Endothelial cell of umbilical vein (primary cell): Measurements from ENCODE around the gene NHS. TPM values are rescaled to one million over a fixed set of nuclear protein-coding genes. Genes with fewer than 3 reads are reported as not detected.

Experiments used
- BruUV-seq: library from RNA; stranded (reverse); fragments of 400-500 nt; replicated peaks from 2 replicates; lab custom pipeline; 2021; lab: Mats Ljungman, UMichigan
- CTCF ChIA-PET: fragments of 300-600, 350-600 bp; sonication (Branson Sonifier 250); formaldehyde crosslinking; loops from one replicate; lab custom pipeline; 2021; ENCODE audit warnings: antibody characterized with exemption, inconsistent platforms; lab: Charles Lee
- POLR2A ChIA-PET: fragments of 300-600, 350-600 bp; sonication (Branson Sonifier 250); formaldehyde crosslinking; loops from one replicate; lab custom pipeline; 2021; ENCODE audit warnings: antibody characterized with exemption, inconsistent platforms; lab: Charles Lee
- DNase-seq: peaks from one replicate; pipeline ENCODE4 v3.0.0-alpha.2; 2011; ENCODE audit warnings: low read depth, low spot score
- FAIRE-seq: peaks from 2 replicates; lab custom pipeline; 2011; peaks lifted over from hg19 to GRCh38; lab: Jason Lieb, UNC
- H2AFZ ChIP-seq: 2 replicates; pipeline ENCODE4 v1.6.0; 2012; ENCODE audit warnings: low read depth, low read length, control low read depth, inconsistent platforms
- H3K27ac ChIP-seq: 2 replicates; pipeline ENCODE4 v1.5.1; 2011; ENCODE audit warnings: low read depth, mild to moderate bottlenecking, control low read depth, low read length, moderate library complexity; ENCODE audit not compliant: insufficient read depth
- H3K27me3 ChIP-seq, 2 experiments: 2 replicates each; pipeline versions ENCODE4 v1.6.0 to v1.6.1; 2011; ENCODE audit warnings: low read length in 2 of 2, mixed read lengths in 1 of 2; ENCODE audit not compliant: control insufficient read depth in 2 of 2, insufficient read depth in 2 of 2
- H3K36me3 ChIP-seq, 2 experiments: 2 replicates in 1 of 2; 3 replicates in 1 of 2; pipeline ENCODE4 v1.5.1; 2011; ENCODE audit warnings: low read length in 2 of 2, mild to moderate bottlenecking in 1 of 2, moderate library complexity in 1 of 2; ENCODE audit not compliant: control insufficient read depth in 2 of 2, insufficient read depth in 2 of 2; ENCODE audit errors: extremely low read depth in 1 of 2
- H3K4me1 ChIP-seq: 3 replicates; pipeline ENCODE4 v1.5.1; 2011; ENCODE audit warnings: mild to moderate bottlenecking, low read length; ENCODE audit not compliant: control insufficient read depth, insufficient read depth; ENCODE audit errors: extremely low read depth
- H3K4me2 ChIP-seq: 2 replicates; pipeline ENCODE4 v1.6.1; 2011; ENCODE audit warnings: low read length, control low read depth, mixed read lengths; ENCODE audit not compliant: insufficient read depth
- H3K4me3 ChIP-seq, 3 experiments: fragments of 200-600 bp in 1 of 3; sonication (generic), shearing (Covaris generic) in 1 of 3; replicated peaks in 1 of 3; 2 replicates each; pipeline ENCODE4 v1.5.1; 2011 to 2016; ENCODE audit warnings: control low read depth in 3 of 3, low read length in 3 of 3, mild to moderate bottlenecking in 2 of 3, inconsistent platforms in 1 of 3, low read depth in 1 of 3, moderate library complexity in 1 of 3; ENCODE audit not compliant: insufficient read depth in 1 of 3
- H3K79me2 ChIP-seq: 2 replicates; pipeline ENCODE4 v1.6.0; 2012; ENCODE audit warnings: low read length, inconsistent platforms; ENCODE audit not compliant: control insufficient read depth, insufficient read depth
- H3K9ac ChIP-seq: replicated peaks from 2 replicates; pipeline ENCODE3; 2011; ENCODE audit warnings: low read length, control low read depth; ENCODE audit not compliant: insufficient read depth; ENCODE audit errors: extremely low read depth
- H3K9me1 ChIP-seq: replicated peaks from 3 replicates; pipeline ENCODE4 v1.6.0; 2011; ENCODE audit warnings: mild to moderate bottlenecking, low read length; ENCODE audit not compliant: control insufficient read depth, insufficient read depth; ENCODE audit errors: extremely low read depth
- H3K9me3 ChIP-seq: replicated peaks from 2 replicates; pipeline ENCODE4 v1.5.1; 2012; ENCODE audit warnings: low read length, inconsistent platforms; ENCODE audit not compliant: control insufficient read depth, insufficient read depth
- H4K20me1 ChIP-seq: replicated peaks from 2 replicates; pipeline ENCODE3; 2011; ENCODE audit warnings: mild to moderate bottlenecking, low read length; ENCODE audit not compliant: control insufficient read depth, insufficient read depth; ENCODE audit errors: extremely low read depth
- EZH2 ChIP-seq: IDR thresholded peaks from 2 replicates; pipeline ENCODE4 v1.6.1; 2012; ENCODE audit warnings: borderline replicate concordance, low read depth, mild to moderate bottlenecking, moderate library complexity, low read length, inconsistent platforms; ENCODE audit not compliant: severe bottlenecking
- FOS ChIP-seq: IDR thresholded peaks from 2 replicates; pipeline ENCODE4 v1.6.1; 2011; ENCODE audit warnings: mild to moderate bottlenecking, low read length, moderate library complexity, borderline replicate concordance; ENCODE audit not compliant: insufficient read depth
- GATA2 ChIP-seq: IDR thresholded peaks from 2 replicates; pipeline ENCODE4 v1.7.0; 2011; ENCODE audit warnings: low read depth, mild to moderate bottlenecking, moderate library complexity, mixed read lengths, low read length; ENCODE audit not compliant: insufficient read length, insufficient read depth
- JUN ChIP-seq: IDR thresholded peaks from 2 replicates; pipeline ENCODE4 v1.6.1; 2011; ENCODE audit warnings: borderline replicate concordance, low read depth; ENCODE audit not compliant: insufficient read length, insufficient read depth
- MYC ChIP-seq: IDR thresholded peaks from one replicate; pipeline ENCODE4 v1.6.1; 2011; ENCODE audit warnings: mild to moderate bottlenecking, low read depth, low read length
- POLR2A ChIP-seq: IDR thresholded peaks from 2 replicates; pipeline ENCODE4 v1.6.1; 2012; ENCODE audit warnings: low read depth, mild to moderate bottlenecking, control low read depth, low read length
- POLR2AphosphoS5 ChIP-seq: IDR thresholded peaks from 2 replicates; pipeline ENCODE4 v1.6.1; 2012; ENCODE audit warnings: low read depth, mild to moderate bottlenecking, control low read depth, low read length, moderate library complexity; ENCODE audit not compliant: insufficient read depth
- dilution Hi-C: fragments of 300-500 bp; cut with MboI; formaldehyde crosslinking; loops from one replicate; pipeline ENCODE4 v1.15.0; 2019; ENCODE audit warnings: low sequenced_read_pairs; ENCODE audit not compliant: extremely low pct_ligation_motif_present
- intact Hi-C: fragments of 100-400 bp; cut with micrococcal nuclease; formaldehyde crosslinking; loops from one replicate; pipeline ENCODE4 v1.10.0; 2022
- polyA plus RNA-seq, 4 experiments: library from polyadenylated mRNA; depleted of rRNA in 3 of 4; stranded (reverse) in 3 of 4; unstranded in 1 of 4; fragments of >200 nt; gene quantifications; 2 replicates each; pipeline versions ENCODE4 v1.2.1 to v1.2.3, GENCODE V29; 2011 to 2012; ENCODE audit warnings: missing spikeins in 1 of 4
- total RNA-seq: library from RNA; stranded (reverse); gene quantifications from 2 replicates; pipeline ENCODE4 v1.2.3, GENCODE V29; 2021
- TF ChIP-seq, protein P1 (sequence below), 2 donors: IDR thresholded peaks; 1 replicate in 1 of 2; 2 replicates in 1 of 2; pipeline ENCODE4 v1.5.1; 2011; ENCODE audit warnings: low read length in 2 of 2, mild to moderate bottlenecking in 2 of 2, moderate library complexity in 2 of 2, control low read depth in 1 of 2, inconsistent platforms in 1 of 2, low read depth in 1 of 2; ENCODE audit not compliant: insufficient read depth in 1 of 2; ENCODE audit errors: extremely low read depth in 1 of 2
- TF ChIP-seq, protein P2 (sequence below): IDR thresholded peaks from 2 replicates; pipeline ENCODE4 v1.6.1; 2011; ENCODE audit not compliant: insufficient read depth, insufficient read length

The NHS gene
- total and polyA plus RNA-seq, 2 donors (not counting 3 experiments of a cell fraction or from before 2014, with no cell fraction given) = 0.07 to 0.46 TPM

DNA sequence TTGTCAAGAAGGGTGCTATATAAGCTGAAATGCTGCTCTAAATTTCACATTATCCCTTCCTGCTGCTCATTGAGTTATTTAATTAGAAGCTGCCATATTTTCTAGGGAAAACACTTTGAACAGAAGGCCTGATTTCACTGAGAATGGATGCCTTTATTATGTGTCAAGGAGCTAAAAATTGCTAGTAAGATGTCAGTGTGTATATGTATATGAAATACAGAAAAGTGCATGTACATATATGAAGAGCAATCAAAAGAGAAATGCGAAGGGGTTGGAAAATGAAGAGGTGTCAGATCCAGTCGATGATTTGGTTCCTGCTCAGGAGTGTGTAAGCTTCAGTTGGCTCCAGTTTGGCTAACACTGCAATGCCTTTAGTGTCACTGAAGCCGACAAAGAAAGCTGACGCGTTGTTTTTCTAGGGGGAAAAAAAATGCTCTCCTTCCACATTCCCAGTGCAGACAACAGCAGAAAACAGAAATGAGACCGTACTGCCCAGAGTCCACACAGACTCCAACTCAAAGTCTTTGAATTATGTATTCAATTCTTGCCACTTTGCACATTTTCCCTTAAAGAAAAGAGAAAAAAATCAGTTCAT is 154.2 kb downstream of the NHS start:
- intact Hi-C loops (no loop called here), dilution Hi-C loops (no loop called here)
- Histone ChIP-seq H3K9ac (no peak overlapping the region), H3K79me2 (no peaks in the 10 kb centered on the region), H3K27ac (no peak overlapping the region), H3K4me1 (no peaks in the 10 kb centered on the region), H3K27me3 (peaks cover 0 to 2% of the 10 kb centered on the region in 2 experiments), H3K36me3 (no peaks in the 10 kb centered on the region), H3K4me3 (no peak overlapping the region), H4K20me1 (no peaks in the 10 kb centered on the region), H3K9me3 (no peaks in the 10 kb centered on the region), H3K9me1 (no peaks in the 10 kb centered on the region), H3K4me2 (no peak overlapping the region), H2AFZ (no peak overlapping the region)
- CTCF ChIA-PET = interaction anchor here (3.9 kb wide), 1 partner anchor 62 kb away, joined by 14 read pairs; no protein-coding TSS in a partner anchor
- FAIRE-seq (no peak), DNase-seq (no peak)
- no TSS peak for BruUV-seq
- TF ChIP-seq, protein P1, sequence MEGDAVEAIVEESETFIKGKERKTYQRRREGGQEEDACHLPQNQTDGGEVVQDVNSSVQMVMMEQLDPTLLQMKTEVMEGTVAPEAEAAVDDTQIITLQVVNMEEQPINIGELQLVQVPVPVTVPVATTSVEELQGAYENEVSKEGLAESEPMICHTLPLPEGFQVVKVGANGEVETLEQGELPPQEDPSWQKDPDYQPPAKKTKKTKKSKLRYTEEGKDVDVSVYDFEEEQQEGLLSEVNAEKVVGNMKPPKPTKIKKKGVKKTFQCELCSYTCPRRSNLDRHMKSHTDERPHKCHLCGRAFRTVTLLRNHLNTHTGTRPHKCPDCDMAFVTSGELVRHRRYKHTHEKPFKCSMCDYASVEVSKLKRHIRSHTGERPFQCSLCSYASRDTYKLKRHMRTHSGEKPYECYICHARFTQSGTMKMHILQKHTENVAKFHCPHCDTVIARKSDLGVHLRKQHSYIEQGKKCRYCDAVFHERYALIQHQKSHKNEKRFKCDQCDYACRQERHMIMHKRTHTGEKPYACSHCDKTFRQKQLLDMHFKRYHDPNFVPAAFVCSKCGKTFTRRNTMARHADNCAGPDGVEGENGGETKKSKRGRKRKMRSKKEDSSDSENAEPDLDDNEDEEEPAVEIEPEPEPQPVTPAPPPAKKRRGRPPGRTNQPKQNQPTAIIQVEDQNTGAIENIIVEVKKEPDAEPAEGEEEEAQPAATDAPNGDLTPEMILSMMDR (IDR thresholded peaks at IDR 0.05; ENCODE audit: extremely low read depth in 1 of 2, insufficient read depth in 1 of 2, low read depth in 1 of 2, low read length in 2 of 2) = no peak
- TF ChIP-seq JUN (no peak), EZH2 (no peak), MYC (no peak), POLR2AphosphoS5 (no peak), FOS (no peak), POLR2A (no peak), GATA2 (no peak)
- TF ChIP-seq, protein P2, sequence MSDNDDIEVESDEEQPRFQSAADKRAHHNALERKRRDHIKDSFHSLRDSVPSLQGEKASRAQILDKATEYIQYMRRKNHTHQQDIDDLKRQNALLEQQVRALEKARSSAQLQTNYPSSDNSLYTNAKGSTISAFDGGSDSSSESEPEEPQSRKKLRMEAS = no peak
- POLR2A ChIA-PET = no interaction called here
